ENCODE data around the gene KCTD17.

GRCh38 chr22:37043828-37044538 lies 7.6 kb upstream of the KCTD17 start:
- peak; percentile 14 to 68 (median 44) for TF ChIP-seq CTCF (IDR thresholded peaks at IDR 0.05)
- TF ChIP-seq POLR2AphosphoS5 (IDR thresholded peaks at IDR 0.05), result no peak
- no peak for TF ChIP-seq POLR2A (IDR thresholded peaks at IDR 0.05)
